NCI-H774 (cell line): Measurements from ENCODE around the gene GRB10.

Source experiments
- DNase-seq: peaks from one replicate; lab custom pipeline; 2025; lab: John Stamatoyannopoulos, UW

The GRB10 gene

DNA sequence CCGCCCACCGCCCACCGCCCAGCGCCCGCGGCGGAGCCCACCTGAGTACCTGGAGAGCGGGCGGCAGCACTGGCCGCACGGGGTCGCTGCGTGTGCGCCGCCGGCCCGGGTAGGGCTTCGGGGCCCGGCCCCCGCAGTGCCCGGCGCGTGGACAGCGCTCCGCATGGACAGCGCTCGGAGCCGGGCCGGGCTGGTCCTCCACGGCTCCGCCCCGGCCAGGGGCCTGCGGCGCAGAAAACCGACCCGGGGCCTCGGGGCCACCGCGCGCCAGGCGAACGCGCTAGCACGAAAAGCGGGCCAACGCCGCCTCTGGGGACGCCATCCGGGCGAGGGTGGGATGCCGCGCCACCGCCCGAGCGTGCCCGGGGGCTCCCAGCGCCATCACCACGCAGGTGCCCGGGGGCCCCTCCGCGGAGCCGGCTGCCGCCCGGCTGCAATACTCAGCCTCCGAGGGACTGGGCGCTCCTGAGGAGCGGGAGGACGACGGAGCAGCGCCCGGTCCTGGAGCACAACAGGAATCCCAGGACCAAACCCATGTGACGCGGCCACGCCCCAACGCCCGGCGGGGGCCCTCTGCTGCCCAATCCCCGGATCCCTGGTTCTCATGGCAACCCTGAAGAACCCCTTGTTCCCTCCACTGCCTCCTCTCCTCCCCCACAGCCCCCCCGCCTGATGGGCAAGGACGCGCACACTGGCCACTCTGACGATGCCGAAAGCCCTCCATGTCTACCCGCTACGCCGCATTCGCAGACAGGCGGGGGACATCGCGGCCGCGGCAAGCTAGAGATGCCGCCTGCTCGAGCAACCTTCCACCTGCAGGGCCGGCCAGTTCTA, at the start of gene GRB10:
GRB10 (minus strand) TSS at position 522 of the 834 bp plus-strand sequence. CDS start 50,574 bp downstream, outside the sequence.
- DNase-seq: peak; percentile 38

DNA sequence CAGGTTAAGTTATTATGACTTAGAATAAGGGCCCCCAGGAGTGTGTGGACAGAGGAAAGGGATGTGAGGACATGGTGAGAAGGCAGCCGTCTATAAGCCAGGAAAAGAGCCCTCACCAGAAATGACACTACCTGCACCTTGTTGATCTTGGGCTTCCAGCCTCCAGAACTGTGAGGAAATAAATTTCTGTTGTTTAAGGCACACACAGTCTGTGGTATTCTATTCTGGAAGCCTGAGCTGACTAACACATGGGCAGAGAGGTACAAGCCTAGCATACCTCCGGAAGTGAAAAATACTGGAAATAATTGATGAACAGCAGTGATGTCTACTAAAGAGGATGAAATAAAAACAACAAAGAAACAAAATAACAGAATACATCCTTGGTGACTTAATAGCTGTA, 46.1 kb upstream of the GRB10 start:
- DNase-seq: no peak

- no peak for DNase-seq
These were observed 45.4 kb upstream of the GRB10 start for GRCh38 chr7:50828116-50828515.

- DNase-seq: no peak
These were observed 44.6 kb upstream of the GRB10 start for GRCh38 chr7:50827281-50827680.

DNA sequence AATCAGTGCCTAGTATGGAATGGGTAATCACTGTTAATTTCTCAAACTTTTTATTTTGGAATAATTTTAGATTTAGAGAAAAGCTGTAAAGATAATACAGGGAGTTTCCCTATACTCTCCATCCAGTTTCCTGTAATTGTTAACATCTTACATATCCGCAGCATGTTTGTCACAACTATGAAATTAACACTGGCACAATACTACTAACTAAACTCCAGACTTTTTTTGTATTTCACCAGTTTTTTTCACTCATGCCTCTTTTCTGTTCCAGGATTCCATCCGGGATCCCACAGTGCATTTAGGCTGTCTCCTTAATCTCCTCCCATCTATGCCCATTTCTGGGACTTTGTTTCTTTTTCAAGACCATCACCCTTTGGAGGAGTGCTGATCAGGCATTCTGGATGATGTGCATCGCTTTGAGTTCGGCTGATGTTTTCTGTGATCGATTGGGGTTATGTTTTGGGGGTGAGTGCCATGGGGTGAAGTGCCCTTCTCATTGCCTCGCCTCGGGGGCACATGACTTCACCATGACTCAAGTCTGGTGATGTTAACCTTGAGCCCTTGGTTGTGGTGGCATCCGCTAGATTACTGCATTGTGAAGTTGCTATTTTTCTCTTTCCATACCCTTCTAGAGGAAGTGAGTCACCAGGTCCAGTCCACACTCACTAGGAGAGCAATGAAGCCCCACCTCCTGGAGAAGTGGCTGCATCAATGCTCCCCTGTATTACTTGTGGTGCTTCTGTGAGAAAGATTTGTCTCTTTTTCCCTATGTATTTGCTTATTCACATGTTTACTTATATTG, 43.9 kb upstream of the GRB10 start:
- DNase-seq: no peak

DNA sequence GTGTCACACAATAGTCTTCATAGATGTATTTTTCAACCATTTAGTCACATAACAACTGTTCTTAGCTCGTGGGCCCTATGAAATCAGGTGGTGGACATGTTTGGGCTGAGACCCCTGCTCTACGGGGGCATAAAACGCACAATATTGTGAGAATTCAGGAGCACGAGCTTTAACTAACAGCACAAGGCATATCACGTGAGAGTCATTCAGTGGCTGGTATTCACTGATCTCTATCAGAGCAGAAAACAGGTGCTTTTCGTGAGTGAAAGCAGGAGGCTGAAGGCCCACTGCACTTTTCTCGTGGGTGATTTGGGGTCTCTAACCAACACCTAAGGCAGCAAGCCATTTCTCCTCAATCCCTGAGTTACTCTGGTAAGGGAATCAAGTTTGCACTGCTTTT, 42.8 kb upstream of the GRB10 start:
- no peak for DNase-seq

DNA sequence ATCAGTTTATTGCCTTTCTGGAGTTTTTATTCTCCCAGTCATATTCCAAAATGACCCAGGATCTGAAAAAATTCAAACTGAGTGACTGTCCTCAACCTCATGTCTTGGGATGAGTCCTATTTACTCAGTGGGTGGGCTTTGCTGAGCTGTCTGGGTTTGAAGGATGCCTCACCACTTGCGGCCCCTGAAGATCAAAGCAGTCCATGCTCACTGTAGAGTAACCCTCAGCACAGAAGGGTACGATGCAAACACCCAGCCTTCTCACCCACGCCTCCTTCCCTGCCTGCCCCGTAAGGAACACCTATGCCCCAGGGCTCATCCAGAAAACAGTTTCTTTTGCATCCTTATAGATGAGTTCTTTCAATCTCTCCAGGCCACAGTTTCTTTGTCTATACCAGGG, 42.2 kb upstream of the GRB10 start:
- no peak for DNase-seq

GRCh38 chr7:50822706-50823105, 40.0 kb upstream of the GRB10 start:
- DNase-seq: no peak

- no peak for DNase-seq
These were observed 39.4 kb upstream of the GRB10 start for GRCh38 chr7:50822110-50822509.

- peak; percentile 18 for DNase-seq
These were observed 38.8 kb upstream of the GRB10 start for GRCh38 chr7:50821457-50822008.

GRCh38 chr7:50818324-50818723, 35.6 kb upstream of the GRB10 start:
- DNase-seq: no peak

DNA sequence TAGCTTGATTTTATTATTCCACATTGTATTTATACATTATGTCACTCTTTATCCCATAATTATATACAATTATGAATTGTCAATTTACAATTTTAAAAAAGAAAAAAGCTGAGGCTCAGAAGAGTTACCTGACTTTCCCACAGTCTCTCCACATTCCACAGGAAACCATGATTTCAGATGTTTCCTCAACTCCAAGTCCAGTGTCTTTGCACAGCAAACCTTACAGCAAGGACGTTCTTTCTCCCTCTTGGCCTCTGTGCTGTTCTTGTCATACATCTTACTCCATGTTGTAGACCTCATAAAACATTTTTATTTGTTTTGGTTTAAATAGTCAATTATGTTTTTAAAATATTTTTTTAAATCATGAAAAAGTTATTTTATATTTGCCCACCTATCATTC, 34.9 kb upstream of the GRB10 start:
- DNase-seq: no peak

DNA sequence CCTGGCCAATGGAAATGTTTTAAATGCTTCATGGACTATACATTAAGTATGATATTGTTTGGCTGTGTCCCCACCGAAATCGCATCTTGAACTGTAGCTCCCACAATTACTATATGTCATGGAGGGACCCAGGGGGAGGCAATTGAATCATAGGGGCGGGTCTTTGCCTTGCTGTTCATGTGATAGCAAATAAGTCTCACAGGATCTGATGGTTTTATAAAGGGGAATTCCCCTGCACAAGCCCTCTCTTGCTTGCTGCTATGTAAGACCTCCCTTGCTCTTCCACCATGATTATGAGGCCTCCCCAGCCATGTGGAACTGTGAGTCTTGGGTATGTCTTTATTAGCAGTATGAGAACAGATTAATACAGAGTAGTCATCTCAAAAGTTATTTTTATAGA, 32.4 kb upstream of the GRB10 start:
- DNase-seq: no peak

- DNase-seq: no peak
These were observed 31.5 kb upstream of the GRB10 start for GRCh38 chr7:50814166-50814565.

DNA sequence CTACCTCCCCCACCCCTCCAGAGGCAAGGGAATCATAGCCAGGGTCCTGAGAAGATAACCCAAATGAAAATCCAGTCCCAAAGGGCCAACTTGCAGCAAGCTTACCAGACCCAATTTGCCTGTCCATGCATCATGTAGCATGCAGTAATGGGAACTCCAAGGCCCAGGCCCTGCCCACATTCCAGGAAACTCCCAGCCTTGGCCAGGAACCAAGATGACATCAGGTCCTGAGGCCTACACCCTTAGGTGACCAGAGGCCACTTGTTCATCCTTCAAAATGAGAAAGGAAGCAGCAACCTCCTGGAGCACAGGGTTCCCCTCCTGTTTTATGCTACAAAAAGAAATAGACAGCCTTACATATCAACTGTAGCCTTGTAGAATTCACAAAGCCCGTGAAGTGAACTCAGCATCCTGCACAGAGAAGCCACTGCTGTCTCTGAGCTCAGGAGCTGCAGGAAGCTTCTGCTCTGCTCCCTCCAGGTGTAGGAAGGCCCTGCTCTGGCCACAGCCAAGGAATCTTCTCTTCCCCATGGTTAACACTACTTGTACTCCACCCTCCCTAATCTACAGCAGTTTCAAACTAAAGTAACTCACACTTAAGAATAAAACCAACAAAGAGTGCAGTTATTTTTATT, 30.3 kb upstream of the GRB10 start:
- no peak for DNase-seq

DNA sequence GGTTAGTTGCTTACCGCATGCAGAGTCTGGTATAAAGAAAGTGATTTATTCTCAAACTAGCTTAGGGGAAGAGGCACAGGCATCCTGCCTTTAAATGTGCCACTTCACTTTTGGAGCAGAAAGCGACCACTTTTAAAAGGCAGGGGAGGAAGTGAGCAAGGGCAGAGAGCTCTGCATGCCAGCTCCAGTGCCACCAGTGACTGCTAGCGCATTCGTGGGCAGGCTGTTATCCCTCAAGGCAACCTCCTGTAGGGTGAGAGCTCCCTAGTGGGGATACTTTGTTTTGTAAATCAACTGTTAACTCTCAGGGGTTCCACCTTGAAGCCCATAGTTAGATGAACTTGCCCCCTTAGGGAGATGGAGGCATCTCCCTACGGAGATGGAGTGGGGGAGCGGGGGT, 29.4 kb upstream of the GRB10 start:
- DNase-seq: no peak

DNA sequence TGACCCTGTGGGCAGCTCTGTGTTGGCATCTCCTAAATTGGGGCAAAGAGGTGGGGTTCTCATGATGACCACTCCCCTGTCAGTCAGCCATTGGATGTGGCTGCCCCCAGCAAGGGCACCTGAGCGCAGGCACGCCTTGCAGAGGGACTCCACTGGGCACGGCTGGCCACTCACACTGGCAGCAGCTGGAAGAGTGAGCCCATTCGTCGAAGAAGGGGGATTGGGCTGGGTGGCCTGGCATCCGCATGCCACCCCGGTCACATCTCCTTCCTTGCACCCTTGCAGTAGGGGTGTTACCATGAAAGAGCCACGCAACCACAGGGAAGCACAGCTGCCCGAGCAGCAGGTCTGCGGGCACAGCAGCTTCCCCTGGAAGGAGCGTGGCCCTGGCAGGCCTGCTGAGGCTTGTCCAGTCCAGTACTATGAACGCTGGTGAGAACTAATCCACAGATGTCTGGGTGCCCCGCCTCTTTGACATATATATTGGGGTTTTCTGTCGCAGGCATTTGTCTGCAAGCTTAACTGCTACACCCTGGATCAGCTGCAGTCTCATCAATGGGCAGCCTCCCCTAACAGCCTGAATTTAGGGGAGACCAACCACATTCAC, 25.7 kb upstream of the GRB10 start:
- DNase-seq: no peak

GRCh38 chr7:50807026-50807730, 24.5 kb upstream of the GRB10 start:
- no peak for DNase-seq

DNA sequence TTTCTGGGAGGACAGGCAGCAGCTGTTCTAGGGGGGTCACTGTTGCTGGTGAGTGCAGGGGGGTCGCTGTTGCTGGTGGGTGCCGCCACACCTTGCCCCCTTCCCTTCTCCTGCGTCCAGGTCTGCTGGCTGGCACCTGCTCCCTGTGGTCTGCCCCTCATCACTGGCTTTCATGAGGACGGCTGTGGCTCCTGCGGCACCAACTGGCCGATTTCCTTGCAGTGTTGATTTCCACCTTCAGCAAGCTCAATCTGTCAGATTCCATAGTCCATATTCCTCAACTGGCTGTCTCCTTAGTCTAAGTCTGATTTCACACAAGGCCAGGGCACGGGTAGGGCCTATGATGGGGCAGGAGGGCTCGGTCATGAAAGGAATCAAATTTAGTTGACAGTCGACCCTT, 23.4 kb upstream of the GRB10 start:
- no peak for DNase-seq

DNA sequence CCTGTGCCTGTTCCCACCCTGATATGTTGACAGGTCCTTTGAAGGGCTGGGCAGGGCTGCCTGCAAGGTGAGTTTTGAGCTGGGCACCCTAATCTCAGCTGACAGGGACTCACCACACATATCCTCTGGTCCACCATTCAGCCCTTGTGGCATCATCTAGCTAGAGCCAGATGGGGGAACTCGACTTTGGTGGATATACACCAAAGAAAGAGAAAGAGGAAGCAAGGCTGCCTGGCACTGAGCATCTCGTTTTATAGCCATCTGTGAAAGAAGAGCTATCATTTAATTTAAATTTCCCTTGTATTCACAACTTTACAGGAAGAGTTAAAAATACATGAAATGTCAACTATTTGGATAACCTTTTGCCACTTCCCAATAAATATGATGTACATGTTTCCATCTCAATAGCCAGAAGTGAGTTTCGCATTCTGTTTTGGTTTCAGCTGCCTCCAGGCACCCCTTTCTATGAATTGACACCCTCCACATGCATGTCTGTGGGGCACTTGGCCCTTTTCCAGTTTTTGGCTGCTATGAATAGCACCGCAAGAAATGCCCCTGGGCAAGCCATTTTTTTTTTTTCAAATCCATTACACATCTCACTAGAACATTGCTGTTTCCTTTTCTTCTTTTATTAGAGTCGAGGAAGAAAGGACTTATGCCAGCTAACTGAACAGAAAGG, 22.9 kb upstream of the GRB10 start:
- no peak for DNase-seq
